Endothelial cell (in vitro differentiated cells): ENCODE data around the gene PGAM5. TPM values are rescaled to one million over a fixed set of nuclear protein-coding genes. Genes with fewer than 3 reads are reported as not detected.

Experiments
- DNase-seq: peaks from one replicate; pipeline ENCODE4 v3.0.0; 2021; ENCODE audit warnings: low spot score
- H3K27ac Mint-ChIP-seq: one replicate; pipeline ENCODE4 v1.8.0; 2021; ENCODE audit warnings: mixed read lengths, inconsistent platforms; ENCODE audit not compliant: unreplicated experiment
- H3K27me3 Mint-ChIP-seq: one replicate; pipeline ENCODE4 v1.8.0; 2021; ENCODE audit warnings: mild to moderate bottlenecking, moderate library complexity, mixed read lengths, inconsistent platforms; ENCODE audit not compliant: unreplicated experiment
- H3K36me3 Mint-ChIP-seq: one replicate; pipeline ENCODE4 v1.8.0; 2021; ENCODE audit warnings: mild to moderate bottlenecking, low read depth, mixed read lengths, inconsistent platforms; ENCODE audit not compliant: unreplicated experiment
- H3K4me1 Mint-ChIP-seq: one replicate; pipeline ENCODE4 v1.8.0; 2021; ENCODE audit warnings: mild to moderate bottlenecking, mixed read lengths, inconsistent platforms; ENCODE audit not compliant: unreplicated experiment
- H3K4me3 Mint-ChIP-seq: one replicate; pipeline ENCODE4 v1.8.0; 2021; ENCODE audit warnings: mild to moderate bottlenecking, mixed read lengths, inconsistent platforms; ENCODE audit not compliant: unreplicated experiment
- H3K9me3 Mint-ChIP-seq: one replicate; pipeline ENCODE4 v1.8.0; 2021; ENCODE audit warnings: mixed read lengths, inconsistent platforms; ENCODE audit not compliant: unreplicated experiment
- CTCF ChIP-seq: fragments of 200-600 bp; sonication (generic); IDR thresholded peaks from one replicate; pipeline ENCODE4 v1.5.0; 2021; ENCODE audit warnings: antibody characterized with exemption; ENCODE audit not compliant: unreplicated experiment
- total RNA-seq: library from RNA; stranded (reverse); fragmentation: NEBNext Ultra II Directional; extraction: Animal tissue kit (Norgen Biotek cat#: 25700); gene quantifications from one replicate; pipeline ENCODE4 v1.2.1, GENCODE V29; 2021; ENCODE audit not compliant: unreplicated experiment

Gene PGAM5
- total RNA-seq, 1 donor from 2014 or later = 43.9 TPM

DNA sequence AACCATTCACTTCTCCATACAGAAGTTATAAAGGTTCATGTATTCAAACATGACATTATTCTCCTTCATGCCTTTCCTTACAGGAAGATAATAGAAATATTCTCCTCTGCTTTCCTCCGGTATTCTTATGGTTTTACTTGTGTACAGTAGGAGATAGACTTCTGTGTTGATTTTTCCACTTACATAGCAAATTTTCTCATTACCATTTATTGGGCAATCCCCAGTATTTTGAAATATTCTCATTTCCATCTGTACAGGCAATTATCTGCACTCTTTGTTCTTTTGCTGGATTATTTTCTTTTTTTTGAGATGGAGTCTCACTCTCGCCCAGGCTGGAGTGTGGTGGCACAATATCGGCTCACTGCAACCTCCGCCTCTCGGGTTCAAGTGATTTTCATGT is 12.3 kb upstream of the PGAM5 start:
- Mint-ChIP-seq H3K9me3 (no peaks in the 10 kb centered on the region), H3K27ac (no peak overlapping the region), H3K4me1 (peaks cover 19% of the 10 kb centered on the region)

DNA sequence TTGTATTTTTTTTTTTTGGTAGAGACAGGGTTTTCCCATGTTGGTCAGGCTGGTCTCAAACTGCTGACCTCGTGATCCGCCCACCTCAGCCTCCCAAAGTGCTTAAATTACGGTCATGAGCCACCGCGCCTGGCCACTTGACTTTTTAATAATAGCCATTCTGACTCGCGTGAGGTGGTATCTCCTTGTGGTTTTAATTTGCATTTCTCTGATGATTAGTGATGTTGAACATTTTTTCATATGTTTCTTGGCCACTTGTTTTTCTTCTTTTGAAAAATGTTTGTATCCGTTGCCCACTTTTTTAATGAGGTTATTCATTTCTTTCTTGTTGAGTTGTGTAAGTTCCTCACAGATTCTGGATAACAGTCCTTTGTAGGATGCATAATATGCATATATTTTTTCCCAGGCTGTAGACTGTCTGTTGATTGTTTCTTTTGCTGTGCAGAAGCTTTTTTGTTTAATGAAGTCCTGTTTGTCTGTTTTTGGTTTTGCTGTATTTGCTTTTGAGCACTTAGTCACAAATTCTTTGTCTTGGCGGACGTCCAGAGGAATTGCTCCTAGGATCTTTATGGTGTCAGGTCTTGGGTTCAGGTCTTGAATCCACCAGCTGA is 10.3 kb upstream of the PGAM5 start:
- no peak for DNase-seq
- Mint-ChIP-seq H3K27me3 (peaks cover 3% of the 10 kb centered on the region), H3K27ac (no peak overlapping the region), H3K4me1 (peaks cover 31% of the 10 kb centered on the region), H3K4me3 (no peak overlapping the region), H3K36me3 (peaks cover 29% of the 10 kb centered on the region), H3K9me3 (no peaks in the 10 kb centered on the region)
- no peak for TF ChIP-seq CTCF

More for the DNA sequence above, 12.3 kb upstream of the PGAM5 start:
- peak overlapping the region; percentile 29 for H3K4me3 Mint-ChIP-seq
- DNase-seq = no peak
- no peak for TF ChIP-seq CTCF
- H3K27me3 Mint-ChIP-seq = peaks cover 5% of the 10 kb centered on the region
- peaks cover 24% of the 10 kb centered on the region for H3K36me3 Mint-ChIP-seq

- DNase-seq = no peak
- H3K36me3 Mint-ChIP-seq = peaks cover 23% of the 10 kb centered on the region
Observed at GRCh38 chr12:132702640-132703039, 8.0 kb upstream of the PGAM5 start.

GRCh38 chr12:132703641-132704040 is 7.0 kb upstream of the PGAM5 start:
- Mint-ChIP-seq H3K4me3 (peak overlapping the region; percentile 22), H3K27ac (peak overlapping the region; percentile 50), H3K9me3 (no peaks in the 10 kb centered on the region), H3K27me3 (peaks cover 6% of the 10 kb centered on the region), H3K36me3 (peaks cover 19% of the 10 kb centered on the region), H3K4me1 (peaks cover 34% of the 10 kb centered on the region)
- peak; percentile 20 for DNase-seq
- TF ChIP-seq CTCF = no peak

More at GRCh38 chr12:132702640-132703039, 8.0 kb upstream of the PGAM5 start:
- TF ChIP-seq CTCF = no peak
- Mint-ChIP-seq H3K27ac (no peak overlapping the region), H3K27me3 (peaks cover 4% of the 10 kb centered on the region), H3K4me1 (peaks cover 31% of the 10 kb centered on the region), H3K4me3 (no peak overlapping the region), H3K9me3 (no peaks in the 10 kb centered on the region)

DNA sequence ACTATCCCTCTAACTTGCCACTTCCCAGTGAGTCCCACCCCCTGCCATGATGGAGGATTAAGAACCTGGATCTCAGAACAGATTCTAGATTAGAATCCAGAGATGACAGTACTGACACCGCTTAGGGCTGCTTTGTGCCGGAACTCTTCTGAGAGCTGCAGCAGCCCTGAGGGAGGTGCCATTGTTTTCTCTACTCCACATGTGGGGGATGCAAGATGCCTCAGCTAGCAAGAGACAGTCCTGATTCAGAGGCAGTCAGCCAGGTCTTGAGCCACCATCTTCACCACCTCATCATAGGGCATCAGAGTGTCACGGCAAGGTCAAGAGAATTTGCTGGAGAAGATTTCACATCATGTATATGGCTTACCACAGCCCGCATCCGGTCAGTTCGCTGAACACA is 3.4 kb upstream of the PGAM5 start:
- H3K36me3 Mint-ChIP-seq = peaks cover 18% of the 10 kb centered on the region
- H3K27me3 Mint-ChIP-seq = peaks cover 13% of the 10 kb centered on the region
- peak overlapping the region; percentile 12 for H3K27ac Mint-ChIP-seq
- peak overlapping the region; percentile 17 for H3K4me3 Mint-ChIP-seq
- no peak for TF ChIP-seq CTCF
- no peaks in the 10 kb centered on the region for H3K9me3 Mint-ChIP-seq
- no peak for DNase-seq
- peaks cover 28% of the 10 kb centered on the region for H3K4me1 Mint-ChIP-seq
